Endothelial cell of umbilical vein (primary cell): ENCODE data around the gene MAN2C1. TPM values are rescaled to one million over a fixed set of nuclear protein-coding genes. Genes with fewer than 3 reads are reported as not detected.
"Not testable (repeated sequence)": the region's sequence is repeated elsewhere in the genome, so short reads cannot be mapped to it uniquely, and the experiment has no call there.

Experiments used
- BruUV-seq: library from RNA; stranded (reverse); fragments of 400-500 nt; replicated peaks from 2 replicates; lab custom pipeline; 2021; lab: Mats Ljungman, UMichigan
- CTCF ChIA-PET: fragments of 300-600, 350-600 bp; sonication (Branson Sonifier 250); formaldehyde crosslinking; loops from one replicate; lab custom pipeline; 2021; ENCODE audit warnings: antibody characterized with exemption, inconsistent platforms; lab: Charles Lee
- POLR2A ChIA-PET: fragments of 300-600, 350-600 bp; sonication (Branson Sonifier 250); formaldehyde crosslinking; loops from one replicate; lab custom pipeline; 2021; ENCODE audit warnings: antibody characterized with exemption, inconsistent platforms; lab: Charles Lee
- DNase-seq: peaks from one replicate; pipeline ENCODE4 v3.0.0-alpha.2; 2011; ENCODE audit warnings: low read depth, low spot score
- FAIRE-seq: peaks from 2 replicates; lab custom pipeline; 2011; peaks lifted over from hg19 to GRCh38; lab: Jason Lieb, UNC
- H2AFZ ChIP-seq: 2 replicates; pipeline ENCODE4 v1.6.0; 2012; ENCODE audit warnings: low read depth, low read length, control low read depth, inconsistent platforms
- H3K27ac ChIP-seq: 2 replicates; pipeline ENCODE4 v1.5.1; 2011; ENCODE audit warnings: low read depth, mild to moderate bottlenecking, control low read depth, low read length, moderate library complexity; ENCODE audit not compliant: insufficient read depth
- H3K27me3 ChIP-seq, 2 experiments: 2 replicates each; pipeline versions ENCODE4 v1.6.0 to v1.6.1; 2011; ENCODE audit warnings: low read length in 2 of 2, mixed read lengths in 1 of 2; ENCODE audit not compliant: control insufficient read depth in 2 of 2, insufficient read depth in 2 of 2
- H3K36me3 ChIP-seq, 2 experiments: 2 replicates in 1 of 2; 3 replicates in 1 of 2; pipeline ENCODE4 v1.5.1; 2011; ENCODE audit warnings: low read length in 2 of 2, mild to moderate bottlenecking in 1 of 2, moderate library complexity in 1 of 2; ENCODE audit not compliant: control insufficient read depth in 2 of 2, insufficient read depth in 2 of 2; ENCODE audit errors: extremely low read depth in 1 of 2
- H3K4me1 ChIP-seq: 3 replicates; pipeline ENCODE4 v1.5.1; 2011; ENCODE audit warnings: mild to moderate bottlenecking, low read length; ENCODE audit not compliant: control insufficient read depth, insufficient read depth; ENCODE audit errors: extremely low read depth
- H3K4me2 ChIP-seq: 2 replicates; pipeline ENCODE4 v1.6.1; 2011; ENCODE audit warnings: low read length, control low read depth, mixed read lengths; ENCODE audit not compliant: insufficient read depth
- H3K4me3 ChIP-seq, 3 experiments: fragments of 200-600 bp in 1 of 3; sonication (generic), shearing (Covaris generic) in 1 of 3; replicated peaks in 1 of 3; 2 replicates each; pipeline ENCODE4 v1.5.1; 2011 to 2016; ENCODE audit warnings: control low read depth in 3 of 3, low read length in 3 of 3, mild to moderate bottlenecking in 2 of 3, inconsistent platforms in 1 of 3, low read depth in 1 of 3, moderate library complexity in 1 of 3; ENCODE audit not compliant: insufficient read depth in 1 of 3
- H3K79me2 ChIP-seq: 2 replicates; pipeline ENCODE4 v1.6.0; 2012; ENCODE audit warnings: low read length, inconsistent platforms; ENCODE audit not compliant: control insufficient read depth, insufficient read depth
- H3K9ac ChIP-seq: replicated peaks from 2 replicates; pipeline ENCODE3; 2011; ENCODE audit warnings: low read length, control low read depth; ENCODE audit not compliant: insufficient read depth; ENCODE audit errors: extremely low read depth
- H3K9me1 ChIP-seq: replicated peaks from 3 replicates; pipeline ENCODE4 v1.6.0; 2011; ENCODE audit warnings: mild to moderate bottlenecking, low read length; ENCODE audit not compliant: control insufficient read depth, insufficient read depth; ENCODE audit errors: extremely low read depth
- H3K9me3 ChIP-seq: replicated peaks from 2 replicates; pipeline ENCODE4 v1.5.1; 2012; ENCODE audit warnings: low read length, inconsistent platforms; ENCODE audit not compliant: control insufficient read depth, insufficient read depth
- H4K20me1 ChIP-seq: replicated peaks from 2 replicates; pipeline ENCODE3; 2011; ENCODE audit warnings: mild to moderate bottlenecking, low read length; ENCODE audit not compliant: control insufficient read depth, insufficient read depth; ENCODE audit errors: extremely low read depth
- EZH2 ChIP-seq: IDR thresholded peaks from 2 replicates; pipeline ENCODE4 v1.6.1; 2012; ENCODE audit warnings: borderline replicate concordance, low read depth, mild to moderate bottlenecking, moderate library complexity, low read length, inconsistent platforms; ENCODE audit not compliant: severe bottlenecking
- FOS ChIP-seq: IDR thresholded peaks from 2 replicates; pipeline ENCODE4 v1.6.1; 2011; ENCODE audit warnings: mild to moderate bottlenecking, low read length, moderate library complexity, borderline replicate concordance; ENCODE audit not compliant: insufficient read depth
- MYC ChIP-seq: IDR thresholded peaks from one replicate; pipeline ENCODE4 v1.6.1; 2011; ENCODE audit warnings: mild to moderate bottlenecking, low read depth, low read length
- dilution Hi-C: fragments of 300-500 bp; cut with MboI; formaldehyde crosslinking; loops from one replicate; pipeline ENCODE4 v1.15.0; 2019; ENCODE audit warnings: low sequenced_read_pairs; ENCODE audit not compliant: extremely low pct_ligation_motif_present
- intact Hi-C: fragments of 100-400 bp; cut with micrococcal nuclease; formaldehyde crosslinking; loops from one replicate; pipeline ENCODE4 v1.10.0; 2022
- polyA plus RNA-seq, 4 experiments: library from polyadenylated mRNA; depleted of rRNA in 3 of 4; stranded (reverse) in 3 of 4; unstranded in 1 of 4; fragments of >200 nt; gene quantifications; 2 replicates each; pipeline versions ENCODE4 v1.2.1 to v1.2.3, GENCODE V29; 2011 to 2012; ENCODE audit warnings: missing spikeins in 1 of 4
- total RNA-seq: library from RNA; stranded (reverse); gene quantifications from 2 replicates; pipeline ENCODE4 v1.2.3, GENCODE V29; 2021

Gene MAN2C1
- total and polyA plus RNA-seq, 2 donors (not counting 3 experiments of a cell fraction or from before 2014, with no cell fraction given) = 198 to 248 TPM

GRCh38 chr15:75335313-75335704 lies 33.1 kb downstream of the MAN2C1 start:
- H3K4me1 ChIP-seq = peaks cover 10% of the 10 kb centered on the region
- ChIA-PET CTCF (interaction anchor here (0.6 to 1.1 kb wide), 2 partner anchors 33 to 329 kb away, joined by 3 read pairs; partner anchors contain the start of gene MAN2C1), POLR2A (no interaction called here)
- FAIRE-seq (no peak), DNase-seq (no peak)
- H3K9me1 ChIP-seq = no peaks in the 10 kb centered on the region
- H3K79me2 ChIP-seq = peaks cover 7% of the 10 kb centered on the region
- no peaks in the 10 kb centered on the region for H3K9me3 ChIP-seq
- H3K4me2 ChIP-seq = peak overlapping the region; percentile 26
- BruUV-seq = TSS peak; percentile 52
- H3K27ac ChIP-seq = no peak overlapping the region
- peak overlapping the region; percentile 30 for H2AFZ ChIP-seq
- peaks cover 0 to 8% of the 10 kb centered on the region in 2 experiments for H3K36me3 ChIP-seq
- H3K9ac ChIP-seq = no peak overlapping the region
- dilution Hi-C loops = no loop called here
- no peaks in the 10 kb centered on the region for H4K20me1 ChIP-seq
- intact Hi-C loops = no loop called here
- peak overlapping the region in 2 of 3 experiments; percentile 2 to 50 for H3K4me3 ChIP-seq
- no peak for TF ChIP-seq MYC
- TF ChIP-seq EZH2 = no peak
- TF ChIP-seq FOS = no peak
- H3K27me3 ChIP-seq = no peaks in the 10 kb centered on the region

DNA sequence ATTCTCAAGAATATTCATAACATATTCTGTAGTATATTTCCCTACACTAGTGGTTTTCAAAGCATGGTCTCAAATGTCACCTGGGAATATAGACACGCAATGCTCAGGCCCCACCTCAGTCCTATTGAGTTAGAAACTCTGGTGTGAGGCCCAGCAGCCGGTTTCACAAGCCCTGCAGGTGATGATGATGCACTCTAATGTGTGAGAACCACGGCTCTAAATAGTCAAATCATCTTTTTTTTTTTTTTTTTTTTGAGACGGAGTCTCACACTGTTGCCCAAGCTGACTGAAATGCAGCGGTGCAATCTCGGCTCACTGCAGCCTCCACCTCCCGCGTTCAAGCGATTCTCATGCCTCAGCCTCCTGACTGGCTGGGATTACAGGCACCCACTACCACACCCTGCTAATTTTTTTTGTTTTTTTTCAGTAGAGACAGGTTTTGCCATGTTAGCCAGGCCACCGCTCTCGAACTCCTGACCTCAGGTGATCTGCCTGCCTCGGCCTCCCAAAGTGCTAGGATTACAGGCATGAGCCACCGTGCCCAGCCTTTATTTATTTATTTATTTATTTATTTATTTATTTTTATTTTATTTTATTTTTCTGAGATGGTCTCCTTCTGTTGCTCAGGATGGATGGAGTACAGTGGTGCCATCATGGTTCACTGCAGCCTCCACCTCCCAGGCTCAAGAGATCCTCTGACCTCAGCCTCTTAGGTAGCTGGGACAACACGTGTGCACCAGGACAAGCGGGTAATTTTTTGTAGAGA lies 34.6 kb downstream of the MAN2C1 start:
- H3K4me3 ChIP-seq, H3K36me3 ChIP-seq, BruUV-seq, H2AFZ ChIP-seq, H3K9me1 ChIP-seq, FAIRE-seq, intact Hi-C loops, dilution Hi-C loops, H3K27me3 ChIP-seq, H3K27ac ChIP-seq, H3K4me2 ChIP-seq, H4K20me1 ChIP-seq, H3K9me3 ChIP-seq, H3K9ac ChIP-seq, H3K79me2 ChIP-seq, POLR2A ChIA-PET, DNase-seq: not testable (repeated sequence)
- H3K4me1 ChIP-seq = peaks cover 10% of the 10 kb centered on the region
- CTCF ChIA-PET = interaction anchor here (1.1 kb wide), 1 partner anchor 34 kb away, joined by 3 read pairs; the partner anchor contains the start of gene MAN2C1

DNA sequence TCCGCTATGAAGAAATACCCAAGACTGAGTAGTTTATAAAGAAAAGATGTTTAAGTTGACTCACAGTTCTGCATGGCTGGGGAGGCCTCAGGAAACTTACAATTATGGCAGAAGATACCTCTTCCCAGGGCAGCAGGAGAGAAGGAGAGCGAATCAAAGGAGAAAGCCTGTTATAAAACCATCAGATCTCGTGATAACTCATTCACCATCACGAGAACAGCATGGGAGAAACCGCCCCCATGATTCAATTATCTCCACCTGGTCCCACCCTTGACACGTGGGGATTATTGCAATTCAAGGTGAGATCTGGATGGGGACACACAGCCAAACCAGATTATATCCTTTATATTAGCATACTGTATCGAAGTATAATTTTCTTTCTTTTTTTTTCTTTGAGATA lies 36.3 kb downstream of the MAN2C1 start:
- H3K27me3 ChIP-seq, H3K9me1 ChIP-seq, BruUV-seq, H3K27ac ChIP-seq, H3K4me2 ChIP-seq, intact Hi-C loops, H2AFZ ChIP-seq, H3K9ac ChIP-seq, H3K9me3 ChIP-seq, H3K79me2 ChIP-seq, DNase-seq, POLR2A ChIA-PET, H3K4me3 ChIP-seq, CTCF ChIA-PET, FAIRE-seq, dilution Hi-C loops, H3K36me3 ChIP-seq, H4K20me1 ChIP-seq: not testable (repeated sequence)
- H3K4me1 ChIP-seq = peaks cover 10% of the 10 kb centered on the region
